H1 (cell line): ENCODE measurements around the gene MMP17. TPM values are rescaled to one million over a fixed set of nuclear protein-coding genes. Genes with fewer than 3 reads are reported as not detected.

ENCODE experiments used
- CTCF ChIA-PET: fragments of 300-600 bp; sonication (Branson Sonifier 250); formaldehyde crosslinking; loops from one replicate; lab custom pipeline; 2021; ENCODE audit not compliant: partially characterized antibody; lab: Charles Lee
- POLR2A ChIA-PET: fragments of 300-600 bp; sonication (Branson Sonifier 250); formaldehyde crosslinking; loops from one replicate; lab custom pipeline; 2021; ENCODE audit warnings: inconsistent platforms; ENCODE audit not compliant: partially characterized antibody; lab: Charles Lee
- DNase-seq, 2 experiments: peaks; one replicate each; pipeline versions ENCODE4 v3.0.0 to v3.0.0-alpha.2; 2010 to 2022; ENCODE audit warnings: low spot score in 2 of 2, low read depth in 1 of 2, mixed read lengths in 1 of 2
- FAIRE-seq: peaks from 2 replicates; lab custom pipeline; 2011; peaks lifted over from hg19 to GRCh38; lab: Jason Lieb, UNC
- H2AFZ ChIP-seq: 2 replicates; pipeline ENCODE4 v1.8.1; 2012; ENCODE audit warnings: low read length, inconsistent platforms
- H2AK5ac ChIP-seq: 2 replicates; pipeline ENCODE4 v1.6.1; 2013; ENCODE audit warnings: low read depth, low read length
- H2BK120ac ChIP-seq: replicated peaks from 2 replicates; pipeline ENCODE3; 2013; ENCODE audit warnings: low read depth, low read length, inconsistent platforms
- H2BK12ac ChIP-seq: 2 replicates; pipeline ENCODE4 v1.6.1; 2013; ENCODE audit warnings: low read depth, low read length
- H2BK15ac ChIP-seq: 2 replicates; pipeline ENCODE4 v1.6.1; 2013; ENCODE audit warnings: low read length
- H2BK20ac ChIP-seq: 2 replicates; pipeline ENCODE4 v1.6.1; 2013; ENCODE audit warnings: low read length
- H2BK5ac ChIP-seq: 2 replicates; pipeline ENCODE4 v1.6.1; 2013; ENCODE audit warnings: low read depth, low read length
- H3K14ac ChIP-seq: 2 replicates; pipeline ENCODE4 v1.6.1; 2013; ENCODE audit warnings: inconsistent platforms; ENCODE audit not compliant: insufficient read length
- H3K18ac ChIP-seq: 2 replicates; pipeline ENCODE4 v1.6.1; 2013; ENCODE audit warnings: low read length; ENCODE audit errors: extremely low read depth
- H3K23ac ChIP-seq: 2 replicates; pipeline ENCODE4 v1.6.1; 2013; ENCODE audit warnings: inconsistent platforms; ENCODE audit not compliant: insufficient read length
- H3K23me2 ChIP-seq: 2 replicates; pipeline ENCODE4 v1.6.1; 2013; ENCODE audit warnings: low read depth, low read length
- H3K27ac ChIP-seq: 2 replicates; pipeline ENCODE4 v1.6.1; 2011; ENCODE audit warnings: low read depth, low read length, inconsistent platforms
- H3K27me3 ChIP-seq, 4 experiments: replicated peaks in 1 of 4; 1 replicate in 1 of 4; 2 replicates in 3 of 4; pipeline versions ENCODE4 v1.6.1 to v1.8.1; 2011 to 2013; ENCODE audit warnings: low read length in 3 of 4, mild to moderate bottlenecking in 3 of 4, inconsistent platforms in 2 of 4, mixed read lengths in 2 of 4, moderate library complexity in 1 of 4; ENCODE audit not compliant: control insufficient read depth in 3 of 4, insufficient read depth in 3 of 4; ENCODE audit errors: extremely low read depth in 1 of 4
- H3K36me3 ChIP-seq, 4 experiments: 2 replicates each; pipeline versions ENCODE4 v1.6.1 to v1.8.1; 2011 to 2013; ENCODE audit warnings: mild to moderate bottlenecking in 4 of 4, low read length in 3 of 4, moderate library complexity in 2 of 4, control low read depth in 1 of 4, inconsistent platforms in 1 of 4; ENCODE audit not compliant: insufficient read depth in 4 of 4, control insufficient read depth in 2 of 4
- H3K4ac ChIP-seq: replicated peaks from 2 replicates; pipeline ENCODE3; 2013; ENCODE audit warnings: low read length, low read depth, mixed read lengths, inconsistent platforms; ENCODE audit not compliant: insufficient read length
- H3K4me1 ChIP-seq, 4 experiments: replicated peaks in 1 of 4; 1 replicate in 1 of 4; 2 replicates in 3 of 4; pipeline versions ENCODE4 v1.6.1 to v1.8.1; 2011 to 2013; ENCODE audit warnings: low read length in 3 of 4, inconsistent platforms in 2 of 4, mixed read lengths in 1 of 4; ENCODE audit not compliant: insufficient read depth in 4 of 4, control insufficient read depth in 3 of 4
- H3K4me2 ChIP-seq, 2 experiments: 2 replicates each; pipeline versions ENCODE4 v1.6.1 to v1.8.1; 2011 to 2013; ENCODE audit warnings: low read depth in 2 of 2, low read length in 2 of 2, control low read depth in 1 of 2, inconsistent platforms in 1 of 2, mild to moderate bottlenecking in 1 of 2; ENCODE audit not compliant: insufficient read depth in 1 of 2
- H3K4me3 ChIP-seq, 4 experiments: fragments of 200-600, 300-600 bp in 1 of 4; sonication (generic), shearing (Covaris generic), sonication (Bioruptor Twin) in 1 of 4; 2 replicates each; pipeline versions ENCODE4 v1.5.1 to v1.8.1; 2011 to 2016; ENCODE audit warnings: low read length in 4 of 4, low read depth in 3 of 4, control low read depth in 2 of 4, inconsistent platforms in 2 of 4, mild to moderate bottlenecking in 2 of 4, mixed read lengths in 1 of 4, moderate library complexity in 1 of 4; ENCODE audit not compliant: insufficient read depth in 2 of 4; ENCODE audit errors: extremely low read depth in 1 of 4
- H3K56ac ChIP-seq: replicated peaks from 2 replicates; pipeline ENCODE3; 2013; ENCODE audit warnings: low read depth, mild to moderate bottlenecking, mixed read lengths, low read length, inconsistent platforms; ENCODE audit not compliant: insufficient read length
- H3K79me1 ChIP-seq: 2 replicates; pipeline ENCODE4 v1.6.1; 2013; ENCODE audit warnings: low read depth, low read length, control low read depth
- H3K79me2 ChIP-seq, 2 experiments: 2 replicates each; pipeline versions ENCODE4 v1.6.1 to v1.8.1; 2012 to 2013; ENCODE audit warnings: low read length in 2 of 2, mild to moderate bottlenecking in 2 of 2, inconsistent platforms in 1 of 2; ENCODE audit not compliant: insufficient read depth in 2 of 2, control insufficient read depth in 1 of 2
- H3K9ac ChIP-seq, 4 experiments: replicated peaks in 1 of 4; 1 replicate in 1 of 4; 2 replicates in 3 of 4; pipeline versions ENCODE4 v1.6.1 to v1.8.1; 2011 to 2013; ENCODE audit warnings: low read depth in 3 of 4, low read length in 3 of 4, control low read depth in 2 of 4, mild to moderate bottlenecking in 2 of 4, moderate library complexity in 2 of 4, inconsistent platforms in 1 of 4; ENCODE audit errors: extremely low read depth in 1 of 4
- H3K9me3 ChIP-seq, 2 experiments: 2 replicates each; pipeline versions ENCODE4 v1.6.1 to v1.8.1; 2012 to 2013; ENCODE audit warnings: mild to moderate bottlenecking in 2 of 2, moderate library complexity in 2 of 2, control low read depth in 1 of 2, inconsistent platforms in 1 of 2, low read depth in 1 of 2, low read length in 1 of 2, mixed read lengths in 1 of 2; ENCODE audit not compliant: insufficient read depth in 2 of 2
- H4K20me1 ChIP-seq, 2 experiments: replicated peaks in 1 of 2; 2 replicates each; pipeline versions ENCODE3 to v1.8.1; 2011 to 2013; ENCODE audit warnings: inconsistent platforms in 2 of 2, low read length in 2 of 2, mild to moderate bottlenecking in 1 of 2; ENCODE audit not compliant: insufficient read depth in 2 of 2, control insufficient read depth in 1 of 2
- H4K5ac ChIP-seq: 2 replicates; pipeline ENCODE4 v1.6.1; 2013; ENCODE audit warnings: low read length, low read depth, mixed read lengths, inconsistent platforms; ENCODE audit not compliant: insufficient read length
- H4K8ac ChIP-seq: 2 replicates; pipeline ENCODE4 v1.8.0; 2013; ENCODE audit warnings: mild to moderate bottlenecking, moderate library complexity, low read length, inconsistent platforms; ENCODE audit not compliant: insufficient read depth; ENCODE audit errors: extremely low read depth
- H4K91ac ChIP-seq: replicated peaks from 2 replicates; pipeline ENCODE3; 2013; ENCODE audit warnings: low read length, mixed read lengths, inconsistent platforms; ENCODE audit not compliant: insufficient read length
- CHD2 ChIP-seq: IDR thresholded peaks from 2 replicates; pipeline ENCODE4 v1.6.1; 2012; ENCODE audit warnings: low read length, improper control_type of control experiment
- FOSL1 ChIP-seq: IDR thresholded peaks from 2 replicates; pipeline ENCODE4 v1.6.1; 2011; ENCODE audit warnings: mild to moderate bottlenecking, low read depth, low read length, moderate library complexity; ENCODE audit not compliant: insufficient read depth
- HDAC2 ChIP-seq, 2 experiments: fragments of 300-600 bp in 1 of 2; sonication (generic) in 1 of 2; IDR thresholded peaks; 2 replicates each; pipeline ENCODE4 v1.6.1; 2011 to 2012; ENCODE audit warnings: low read depth in 2 of 2, low read length in 2 of 2, mild to moderate bottlenecking in 2 of 2, moderate library complexity in 2 of 2, borderline replicate concordance in 1 of 2, inconsistent platforms in 1 of 2
- KDM4A ChIP-seq: IDR thresholded peaks from one replicate; pipeline ENCODE4 v1.7.1; 2012; ENCODE audit warnings: low read depth, mild to moderate bottlenecking, moderate library complexity, low read length, inconsistent platforms; ENCODE audit not compliant: severe bottlenecking
- SIN3A ChIP-seq, 2 experiments: IDR thresholded peaks in 1 of 2; conservative IDR thresholded peaks in 1 of 2; 2 replicates each; pipeline ENCODE4 v1.6.1; 2011 to 2012; ENCODE audit warnings: low read length in 2 of 2, improper control_type of control experiment in 1 of 2, low read depth in 1 of 2, mild to moderate bottlenecking in 1 of 2
- YY1 ChIP-seq: IDR thresholded peaks from 2 replicates; pipeline ENCODE4 v1.6.1; 2011; ENCODE audit warnings: low read depth, mild to moderate bottlenecking, low read length
- WGBS, 2 experiments: shearing (Covaris generic) in 1 of 2; methylation state at CpG; one replicate each; pipeline versions ENCODE4 v1.1.6 to v1.1.7; 2013 to 2015; ENCODE audit warnings: low lambda C conversion rate in 2 of 2, mixed read lengths in 2 of 2, inconsistent platforms in 1 of 2, low coverage in 1 of 2, missing lambda C conversion rate in 1 of 2; ENCODE audit not compliant: insufficient replicate concordance in 2 of 2, insufficient coverage in 1 of 2, insufficient read length in 1 of 2; ENCODE audit errors: extremely low coverage in 1 of 2, missing lambda C conversion rate in 1 of 2; 5-methylcytosine and 5-hydroxymethylcytosine counted together
- polyA plus RNA-seq, 7 experiments: library from polyadenylated mRNA; depleted of rRNA in 3 of 7; stranded (reverse) in 5 of 7; unstranded in 2 of 7; fragments of >200 nt in 5 of 7; fragments of 200-250 nt in 2 of 7; gene quantifications; 1 replicate in 5 of 7; 2 replicates in 1 of 7; 4 replicates in 1 of 7; pipeline versions ENCODE4 v1.2.1 to v1.2.3, GENCODE V29; 2011 to 2013; ENCODE audit warnings: missing spikeins in 2 of 7, mixed read lengths in 2 of 7
- total RNA-seq: library from RNA; stranded (reverse); fragmentation: NEBNext Ultra II Directional; extraction: Animal tissue kit (Norgen Biotek cat#: 25700); gene quantifications from 2 replicates; pipeline ENCODE4 v1.2.1, GENCODE V29; 2021

The MMP17 gene
- total and polyA plus RNA-seq, 2 of the 8 experiments (the other 6 are each of a cell fraction or from before 2014, with no cell fraction given): 41.3 to 53.8 TPM

- Histone ChIP-seq H3K9ac (no peak overlapping the region), H3K4me3 (no peak overlapping the region), H3K36me3 (no peaks in the 10 kb centered on the region), H3K23me2 (no peaks in the 10 kb centered on the region), H4K91ac (no peak overlapping the region), H2BK12ac (no peak overlapping the region), H3K14ac (no peak overlapping the region), H2BK120ac (no peak overlapping the region), H3K56ac (no peak overlapping the region), H2BK5ac (no peak overlapping the region), H3K18ac (no peak overlapping the region), H2AK5ac (no peak overlapping the region), H3K27ac (no peak overlapping the region), H3K27me3 (no peaks in the 10 kb centered on the region), H4K20me1 (no peaks in the 10 kb centered on the region), H3K23ac (no peak overlapping the region), H3K79me1 (no peaks in the 10 kb centered on the region), H4K8ac (no peak overlapping the region), H3K9me3 (peaks cover 4 to 5% of the 10 kb centered on the region in 2 experiments; a peak in 3 of 4 replicates), H3K79me2 (no peaks in the 10 kb centered on the region), H2BK20ac (no peak overlapping the region), H2BK15ac (no peak overlapping the region), H3K4me1 (no peaks in the 10 kb centered on the region; a peak in 2 of 7 replicates), H2AFZ (no peak overlapping the region), H4K5ac (no peak overlapping the region), H3K4ac (no peak overlapping the region), H3K4me2 (no peak overlapping the region)
- no peak for FAIRE-seq
- TF ChIP-seq CHD2 (no peak), YY1 (no peak), HDAC2 (IDR thresholded peaks at IDR 0.05; ENCODE audit: borderline replicate concordance in 1 of 2, low read depth in 2 of 2, low read length in 2 of 2) (no peak), KDM4A (no peak), SIN3A (conservative IDR thresholded peaks at IDR 0.05 in 1 of 2, IDR thresholded peaks at IDR 0.05 in 1 of 2; ENCODE audit: low read depth in 1 of 2, low read length in 2 of 2) (no peak), FOSL1 (no peak)
- no peak for DNase-seq
- 84% methylated on average over 7 of the region's 7 CpGs; no CpG with 5 or more reads in 1 of the 2 experiments for WGBS, 2 experiments
- ChIA-PET POLR2A (no interaction called here), CTCF (no interaction called here)
Measured at GRCh38 chr12:131885543-131886057, 57.4 kb downstream of the MMP17 start.
